ENCODE measurements around the gene IL18RAP.

Gene IL18RAP

DNA sequence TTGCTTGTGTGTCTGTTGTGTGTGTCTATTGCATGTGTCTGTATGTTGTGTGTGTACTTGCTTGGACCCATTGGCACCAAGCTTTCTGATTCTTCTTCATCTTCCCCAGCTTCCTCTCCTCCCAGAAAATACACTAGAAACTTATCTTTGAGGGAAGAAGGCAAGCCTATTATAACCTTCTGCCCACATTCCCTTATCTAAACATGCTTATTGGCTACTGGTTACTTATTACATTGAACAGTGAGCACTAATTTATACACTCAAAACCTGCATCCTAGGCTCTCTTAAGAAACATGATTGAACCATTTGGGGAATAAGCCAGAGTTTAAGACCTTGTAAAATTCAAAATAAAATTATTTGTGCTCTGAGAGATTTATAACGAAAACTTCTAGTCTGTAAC lies 76.6 kb downstream of the IL18RAP start:
- DNase-seq (ENCODE audit: low read depth in 2 of 2) = no peak

Measured in activated CD8-positive, alpha-beta memory T cell treated with anti-CD3 and anti-CD28 coated beads for 4 hours (primary cell).